ENCODE data around the gene LDHA. TPM values are rescaled to one million over a fixed set of nuclear protein-coding genes. Genes with fewer than 3 reads are reported as not detected.

The LDHA gene
- total and polyA plus RNA-seq, 9 of the 15 experiments (the other 6 are each of a cell fraction or from before 2014, with no cell fraction given), result 535 to 3,001 (median 926) TPM

DNA sequence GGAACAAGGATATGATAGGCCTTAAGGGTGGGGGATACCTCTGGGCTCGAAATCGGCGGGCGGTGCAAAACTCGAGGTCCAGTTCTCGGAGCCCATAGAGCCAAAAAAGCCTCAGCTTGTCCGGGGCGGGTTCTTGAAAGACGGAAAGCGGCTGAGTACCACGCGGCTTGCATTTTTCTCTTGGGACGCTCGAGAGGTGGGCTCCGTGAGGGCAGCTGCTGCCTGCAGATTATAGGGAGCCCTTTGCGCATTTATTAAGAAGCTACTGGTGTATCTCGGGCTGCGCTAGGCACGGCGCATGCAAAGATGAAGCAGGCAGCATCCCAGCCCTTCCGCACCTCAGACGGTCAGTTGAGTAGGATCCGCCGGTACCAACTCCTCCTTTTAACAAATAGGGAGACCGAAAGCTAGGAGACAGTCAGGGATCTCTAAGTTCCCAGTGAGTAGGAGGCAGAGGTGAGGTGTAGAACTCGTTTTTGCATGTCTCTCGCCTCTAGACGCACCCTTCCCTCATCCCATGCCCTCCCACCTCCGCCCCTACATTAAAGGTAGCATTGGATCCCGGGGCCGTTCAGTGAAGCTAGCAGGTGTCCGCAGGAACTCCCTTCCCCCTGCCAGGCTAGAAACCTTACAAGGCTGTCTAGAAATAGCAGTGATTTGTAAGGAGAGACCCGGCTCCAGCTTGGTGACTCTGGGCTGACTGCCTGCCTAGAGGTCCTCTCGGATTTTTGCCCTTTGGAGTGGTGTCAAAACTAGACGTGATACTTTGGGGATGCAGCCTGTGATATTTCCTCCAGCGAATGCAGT, 768 bp downstream of the LDHA start (continued):
- TF ChIP-seq ZC3H4 (CRISPR knock-in tag; IDR thresholded peaks at IDR 0.05; ENCODE audit: borderline replicate concordance), result peak; percentile 75; the same call in 1 of the 2 replicates
- no peak for TF ChIP-seq SMARCA5 (IDR thresholded peaks at IDR 0.05)
- TF ChIP-seq SREBF2 (CRISPR knock-in tag; IDR thresholded peaks at IDR 0.05), result no peak
- TF ChIP-seq STAG1 (CRISPR knock-in tag; IDR thresholded peaks at IDR 0.05; ENCODE audit: borderline replicate concordance), result 0 out of 2 replicates have a peak, but pooled peaks have one; percentile 24
- no peak for TF ChIP-seq RBM14 (IDR thresholded peaks at IDR 0.05; ENCODE audit: borderline replicate concordance, insufficient read depth, low read depth, low read length)
- TF ChIP-seq MCM5 (IDR thresholded peaks at IDR 0.05; ENCODE audit: low read depth), result no peak
- 0 out of 4 replicates have a peak, but pooled peaks of 1 of the 2 experiments have one; percentile 20 for TF ChIP-seq CSDE1 (IDR thresholded peaks at IDR 0.05)
- TF ChIP-seq DNMT1 (IDR thresholded peaks at IDR 0.05), result no peak
- 0 out of 2 replicates have a peak, but pooled peaks have one; percentile 9 for TF ChIP-seq FOXK1 (CRISPR knock-in tag; IDR thresholded peaks at IDR 0.05; ENCODE audit: borderline replicate concordance)
- TF ChIP-seq SNRNP70 (optimal IDR thresholded peaks at IDR 0.05; ENCODE audit: low read depth, low read length), result no peak
- TF ChIP-seq CHD2 (IDR thresholded peaks at IDR 0.05; ENCODE audit: low read depth, low read length), result 0 out of 2 replicates have a peak, but pooled peaks have one; percentile 10
- no peak for TF ChIP-seq PCBP1 (IDR thresholded peaks at IDR 0.05; ENCODE audit: low read depth, low read length, poor library complexity, severe bottlenecking)
- no peak for TF ChIP-seq E2F6 (IDR thresholded peaks at IDR 0.05; ENCODE audit: borderline replicate concordance in 1 of 2, extremely low read depth in 1 of 2, insufficient read depth in 1 of 2, insufficient read length in 1 of 2, low read depth in 1 of 2, low read length in 1 of 2, poor library complexity in 1 of 2, severe bottlenecking in 1 of 2)
- TF ChIP-seq HINFP (tag; conservative IDR thresholded peaks at IDR 0.05; ENCODE audit: low read depth), result no peak
- no peak for TF ChIP-seq ZNF764 (CRISPR knock-in tag; IDR thresholded peaks at IDR 0.05; ENCODE audit: low read depth)
- no peak for TF ChIP-seq EGR1 (conservative IDR thresholded peaks at IDR 0.05)
- no peak for TF ChIP-seq CBX2 (IDR thresholded peaks at IDR 0.05; ENCODE audit: insufficient read depth, low read length, poor library complexity, severe bottlenecking)
- no peak for TF ChIP-seq ZNF274 (IDR thresholded peaks at IDR 0.05; ENCODE audit: borderline replicate concordance, low read depth, low read length)
- TF ChIP-seq U2AF1 (optimal IDR thresholded peaks at IDR 0.05; ENCODE audit: low read depth, low read length), result no peak
- TF ChIP-seq RBFOX2 (IDR thresholded peaks at IDR 0.05; ENCODE audit: low read depth, low read length), result peak; percentile 28; the same call in 1 of the 2 replicates
- TF ChIP-seq HNRNPUL1 (IDR thresholded peaks at IDR 0.05; ENCODE audit: low read length), result no peak
- no peak for TF ChIP-seq NFATC3 (IDR thresholded peaks at IDR 0.05)
